GM12801 (cell line): ENCODE measurements around the gene MAN1C1.

Experiments
- CTCF ChIP-seq: IDR thresholded peaks from one replicate; pipeline ENCODE4 v1.5.1; 2011; ENCODE audit warnings: control low read depth; ENCODE audit not compliant: insufficient read length; ENCODE audit errors: extremely low read depth

Gene MAN1C1

GRCh38 chr1:25616095-25616986, at the start of gene MAN1C1:
MAN1C1 (plus strand) TSS chr1:25616791; CDS start chr1:25617798, 1,007 bp downstream.
- no peak for TF ChIP-seq CTCF

DNA sequence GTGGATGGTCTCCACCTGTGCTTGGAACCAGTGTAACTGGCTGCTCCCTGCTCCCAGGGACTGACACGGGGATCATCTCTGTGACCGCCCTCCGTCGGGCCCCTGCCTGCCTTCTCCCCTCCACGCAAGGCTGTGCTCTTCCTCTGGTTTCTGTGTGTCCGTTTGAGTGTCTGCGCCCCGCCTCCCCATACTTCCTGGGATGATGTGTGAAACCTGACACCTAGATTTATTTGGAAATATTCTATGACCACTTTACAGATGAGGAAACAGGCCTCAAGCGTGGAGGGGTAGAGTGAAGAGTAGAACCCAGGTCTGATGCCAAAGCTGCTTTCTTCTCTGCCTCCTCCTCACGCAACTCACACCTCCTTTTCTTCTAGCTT, 48.9 kb upstream of the MAN1C1 start:
- no peak for TF ChIP-seq CTCF

DNA sequence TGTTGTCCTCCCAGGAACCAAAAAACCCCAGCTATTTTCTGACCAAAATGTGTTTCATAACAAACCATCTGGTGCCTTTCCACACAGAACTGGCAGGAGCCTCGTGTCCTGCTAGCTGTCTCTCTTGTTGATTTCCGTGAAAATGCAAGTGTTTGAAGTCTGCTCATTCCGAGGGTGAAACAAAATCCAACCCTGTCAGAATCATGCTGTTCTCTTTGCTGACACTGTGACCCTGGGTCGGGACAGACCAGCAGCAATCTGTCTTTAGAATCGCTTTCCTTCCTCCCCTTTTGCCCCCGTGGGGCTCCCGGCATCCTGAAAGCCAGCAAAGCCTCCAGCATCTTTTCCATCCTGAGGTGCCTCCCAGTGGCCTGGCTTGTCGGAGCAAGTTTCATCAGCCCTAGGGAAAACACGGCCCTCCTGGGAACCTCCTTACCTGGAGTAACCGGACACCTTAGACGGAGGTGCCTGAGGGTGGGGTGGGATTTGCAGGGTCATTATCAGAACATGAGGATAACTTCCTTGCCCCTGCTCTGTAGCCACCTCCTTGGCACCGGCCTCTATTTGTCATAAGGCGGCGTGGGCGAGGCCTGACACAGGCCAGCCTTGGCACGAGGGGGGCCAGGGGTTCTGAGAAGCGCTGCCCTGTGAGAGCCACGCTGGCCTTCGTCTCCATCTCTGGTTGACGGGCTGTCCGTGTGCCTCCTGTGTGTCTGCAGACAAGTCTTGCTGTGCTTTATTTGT, 48.3 kb upstream of the MAN1C1 start:
- no peak for TF ChIP-seq CTCF

- no peak for TF ChIP-seq CTCF
Observed at GRCh38 chr1:25568834-25569596, 47.6 kb upstream of the MAN1C1 start.

DNA sequence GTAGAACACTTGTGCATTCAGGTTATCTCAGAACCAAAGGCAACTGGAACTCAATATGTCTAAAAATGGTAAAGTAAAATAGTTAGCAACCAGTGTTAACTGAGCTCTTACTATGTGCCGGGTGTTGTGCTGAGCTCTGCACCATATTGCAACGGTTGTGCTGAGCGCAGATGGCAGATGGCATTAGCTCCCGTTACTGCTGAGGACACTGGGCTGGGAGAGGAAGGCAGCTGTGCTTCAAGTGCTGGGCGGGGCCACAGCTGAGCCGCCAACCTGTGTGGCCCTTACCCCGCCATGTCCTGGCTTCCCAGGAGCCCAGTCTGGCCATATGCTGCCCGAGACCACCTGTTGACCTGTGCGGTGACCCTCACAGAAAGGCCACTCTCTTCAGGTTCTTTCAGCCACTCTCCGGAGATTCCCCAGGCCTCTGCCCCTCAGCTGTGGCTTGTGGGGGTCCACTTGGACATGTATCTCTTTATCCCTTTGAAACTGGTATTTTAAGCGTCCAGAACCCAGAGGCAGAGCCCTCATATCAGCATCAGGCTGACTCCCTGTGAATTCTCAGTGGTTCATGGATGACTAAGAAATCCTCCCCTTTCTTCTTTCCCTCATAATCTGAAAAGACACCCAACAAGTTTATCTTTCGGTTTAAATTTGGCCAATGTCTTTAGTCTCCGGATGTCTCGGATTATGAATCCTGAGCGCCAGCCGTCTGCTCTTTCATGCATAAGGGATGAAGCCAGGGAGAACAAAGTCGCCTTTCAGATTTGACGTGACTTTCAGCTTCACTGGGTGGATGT, 46.8 kb upstream of the MAN1C1 start:
- TF ChIP-seq CTCF, result no peak

GRCh38 chr1:25570798-25571521, 45.6 kb upstream of the MAN1C1 start:
- no peak for TF ChIP-seq CTCF
